Tibial nerve (tissue), 4 donors: ENCODE results near the gene ULBP2. TPM values are rescaled to one million over a fixed set of nuclear protein-coding genes. Genes with fewer than 3 reads are reported as not detected.
A peak's percentile ranks its signal among the peaks of the same experiment; 100 is the strongest.
"Not testable (repeated sequence)": the region's sequence is repeated elsewhere in the genome, so short reads cannot be mapped to it uniquely, and the experiment has no call there.

Experiments used
- DNase-seq, 2 donors: peaks; one replicate each; pipeline ENCODE4 v3.0.0-alpha.2; 2019; ENCODE audit warnings: low spot score in 2 of 2
- H3K27ac ChIP-seq, 4 donors: fragments of 200-600 bp; sonication (generic) in 3 of 4; one replicate each; pipeline ENCODE4 v1.5.1; 2017 to 2019; ENCODE audit warnings: mild to moderate bottlenecking in 1 of 4
- H3K27me3 ChIP-seq, 2 donors: fragments of 200-600 bp; sonication (generic) in 1 of 2; one replicate each; pipeline versions ENCODE4 v1.5.1 to v1.6.0; 2017 to 2019
- H3K36me3 ChIP-seq, 3 donors: fragments of 200-600 bp; sonication (generic); one replicate each; pipeline ENCODE4 v1.5.1; 2018 to 2019
- H3K4me1 ChIP-seq, 4 donors: fragments of 200-600 bp; sonication (generic) in 3 of 4; one replicate each; pipeline ENCODE4 v1.5.1; 2017 to 2019
- H3K4me3 ChIP-seq, 4 donors: fragments of 200-600 bp; sonication (generic) in 3 of 4; one replicate each; pipeline ENCODE4 v1.5.1; 2017 to 2019; ENCODE audit warnings: mild to moderate bottlenecking in 1 of 4, moderate library complexity in 1 of 4
- H3K9me3 ChIP-seq, 4 donors: fragments of 200-600 bp; sonication (generic) in 3 of 4; one replicate each; pipeline ENCODE4 v1.5.1; 2017 to 2019
- CTCF ChIP-seq, 5 experiments: fragments of 200-600 bp in 3 of 5; fragments of 450-650 bp in 2 of 5; sonication (generic) in 3 of 5; IDR thresholded peaks; one replicate each; pipeline ENCODE4 v1.5.1; 2016 to 2019; ENCODE audit warnings: antibody characterized with exemption in 5 of 5, mild to moderate bottlenecking in 3 of 5, moderate library complexity in 2 of 5
- EP300 ChIP-seq, 2 donors: sonication (generic); formaldehyde crosslinking; IDR thresholded peaks; one replicate each; pipeline ENCODE4 v1.6.1; 2017; ENCODE audit warnings: antibody characterized with exemption in 2 of 2, mild to moderate bottlenecking in 1 of 2
- POLR2A ChIP-seq, 2 donors: fragments of 450-650 bp; IDR thresholded peaks; one replicate each; pipeline ENCODE4 v1.6.1; 2017; ENCODE audit warnings: antibody characterized with exemption in 2 of 2, mild to moderate bottlenecking in 2 of 2, moderate library complexity in 2 of 2
- WGBS, 2 donors: methylation state at CpG; one replicate each; pipeline ENCODE4 v1.1.5; 2018; 5-methylcytosine and 5-hydroxymethylcytosine counted together
- total RNA-seq, 4 donors: library from RNA; depleted of rRNA; stranded (reverse); fragments of >200 nt; gene quantifications; one replicate each; pipeline ENCODE4 v1.1.0, GENCODE V29; 2016

ULBP2 gene
- total RNA-seq, 4 donors from 2014 or later: 0.22 TPM; not detected in 3

- no peak for DNase-seq
- no peak overlapping the region for H3K4me3 ChIP-seq
- H3K9me3 ChIP-seq: no peaks in the 10 kb centered on the region
- H3K27ac ChIP-seq: no peak overlapping the region
- no peaks in the 10 kb centered on the region for H3K36me3 ChIP-seq
- peaks cover 0 to 32% (median 21%) of the 10 kb centered on the region in 4 donors for H3K4me1 ChIP-seq
- WGBS, 2 donors: 39% methylated on average over 6 of the region's 6 CpGs
- peaks cover 6 to 78% of the 10 kb centered on the region in 2 donors for H3K27me3 ChIP-seq
- no peak for TF ChIP-seq POLR2A (IDR thresholded peaks at IDR 0.05)
- TF ChIP-seq CTCF (IDR thresholded peaks at IDR 0.05): no peak
- no peak for TF ChIP-seq EP300 (IDR thresholded peaks at IDR 0.05)
These were observed 1.2 kb upstream of the ULBP2 start for GRCh38 chr6:149940672-149940982.

- Histone ChIP-seq H3K9me3 (no peaks in the 10 kb centered on the region), H3K27me3 (peaks cover 0 to 62% of the 10 kb centered on the region in 2 donors), H3K36me3 (no peaks in the 10 kb centered on the region), H3K4me1 (peaks cover 0 to 32% (median 21%) of the 10 kb centered on the region in 4 donors), H3K4me3 (peak overlapping the region; percentile 28 to 52 (median 48)), H3K27ac (no peak overlapping the region)
- DNase-seq: no peak
- TF ChIP-seq CTCF (IDR thresholded peaks at IDR 0.05): no peak
- no peak for TF ChIP-seq POLR2A (IDR thresholded peaks at IDR 0.05)
- TF ChIP-seq EP300 (IDR thresholded peaks at IDR 0.05): no peak
- 28 to 30% methylated on average over 13 of the region's 13 CpGs for WGBS, 2 donors
These were observed 631 bp downstream of the ULBP2 start for GRCh38 chr6:149942461-149942829.

GRCh38 chr6:149943321-149943720 is 1.5 kb downstream of the ULBP2 start:
- not testable (repeated sequence) for H3K9me3 ChIP-seq, H3K36me3 ChIP-seq, H3K4me3 ChIP-seq, DNase-seq, H3K27ac ChIP-seq
- WGBS, 2 donors: 72 to 81% methylated on average over 5 of the region's 5 CpGs
- peaks cover 0 to 29% (median 18%) of the 10 kb centered on the region in 4 donors for H3K4me1 ChIP-seq
- peaks cover 0 to 58% of the 10 kb centered on the region in 2 donors for H3K27me3 ChIP-seq

- WGBS, 2 donors: 74 to 88% methylated on average over 3 of the region's 6 CpGs
- H3K27me3 ChIP-seq: peaks cover 0 to 54% of the 10 kb centered on the region in 2 donors
These were observed 3.5 kb downstream of the ULBP2 start for GRCh38 chr6:149945276-149945675.

GRCh38 chr6:149946631-149947030 is 4.8 kb downstream of the ULBP2 start:
- H3K36me3 ChIP-seq, H3K9me3 ChIP-seq, H3K27ac ChIP-seq, H3K4me3 ChIP-seq, DNase-seq, H3K4me1 ChIP-seq: not testable (repeated sequence)
- 52 to 65% methylated on average over 7 of the region's 7 CpGs for WGBS, 2 donors
- H3K27me3 ChIP-seq: peaks cover 0 to 54% of the 10 kb centered on the region in 2 donors

More at GRCh38 chr6:149945276-149945675, 3.5 kb downstream of the ULBP2 start:
- H3K4me3 ChIP-seq, H3K27ac ChIP-seq, DNase-seq, H3K9me3 ChIP-seq, H3K36me3 ChIP-seq: not testable (repeated sequence)
- peaks cover 0 to 19% (median 11%) of the 10 kb centered on the region in 4 donors for H3K4me1 ChIP-seq

GRCh38 chr6:149947533-149947932 is 5.7 kb downstream of the ULBP2 start:
- H3K4me3 ChIP-seq, H3K9me3 ChIP-seq, H3K4me1 ChIP-seq, H3K36me3 ChIP-seq, H3K27ac ChIP-seq, DNase-seq: not testable (repeated sequence)
- peaks cover 0 to 54% of the 10 kb centered on the region in 2 donors for H3K27me3 ChIP-seq
- no CpG with 5 or more reads among the region's 1 CpG for WGBS, 2 donors

GRCh38 chr6:149948011-149948410 is 6.2 kb downstream of the ULBP2 start:
- Histone ChIP-seq H3K27ac (no peak overlapping the region), H3K4me3 (no peak overlapping the region), H3K27me3 (peaks cover 0 to 55% of the 10 kb centered on the region in 2 donors), H3K9me3 (no peaks in the 10 kb centered on the region), H3K36me3 (no peaks in the 10 kb centered on the region), H3K4me1 (no peaks in the 10 kb centered on the region)
- WGBS, 2 donors: 78 to 91% methylated on average over 1 of the region's 1 CpG
- no peak for DNase-seq
- TF ChIP-seq EP300 (IDR thresholded peaks at IDR 0.05) (no peak), POLR2A (IDR thresholded peaks at IDR 0.05) (no peak), CTCF (IDR thresholded peaks at IDR 0.05) (no peak)
